ENCODE data around the gene LRRTM3.

Gene LRRTM3

DNA sequence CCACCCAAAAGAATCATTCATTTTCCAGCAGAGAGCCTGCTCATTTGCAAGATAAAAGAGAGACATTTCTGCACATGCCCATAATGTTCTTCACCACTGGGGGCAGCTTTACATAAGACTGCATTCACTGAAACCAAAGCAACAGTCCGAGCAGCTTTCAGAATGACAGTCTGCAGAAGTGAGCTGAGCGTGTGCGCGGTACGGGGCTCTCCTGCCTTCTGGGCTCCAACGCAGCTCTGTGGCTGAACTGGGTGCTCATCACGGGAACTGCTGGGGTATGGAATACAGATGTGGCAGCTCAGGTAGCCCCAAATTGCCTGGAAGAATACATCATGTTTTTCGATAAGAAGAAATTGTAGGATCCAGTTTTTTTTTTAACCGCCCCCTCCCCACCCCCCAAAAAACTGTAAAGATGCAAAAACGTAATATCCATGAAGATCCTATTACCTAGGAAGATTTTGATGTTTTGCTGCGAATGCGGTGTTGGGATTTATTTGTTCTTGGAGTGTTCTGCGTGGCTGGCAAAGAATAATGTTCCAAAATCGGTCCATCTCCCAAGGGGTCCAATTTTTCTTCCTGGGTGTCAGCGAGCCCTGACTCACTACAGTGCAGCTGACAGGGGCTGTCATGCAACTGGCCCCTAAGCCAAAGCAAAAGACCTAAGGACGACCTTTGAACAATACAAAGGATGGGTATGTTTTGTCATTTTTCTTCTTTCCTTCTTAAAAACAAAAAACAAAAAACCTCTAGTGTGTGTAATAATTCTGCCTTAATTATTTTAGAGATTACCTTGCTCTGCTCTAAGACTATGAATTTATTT lies at the start of gene LRRTM3:
TSS of gene LRRTM3 (plus strand) at position 141 of the 820 bp plus-strand sequence.
- in situ Hi-C loops (cut with MboI; ENCODE audit: low sequenced_read_pairs) = no loop called here

DNA sequence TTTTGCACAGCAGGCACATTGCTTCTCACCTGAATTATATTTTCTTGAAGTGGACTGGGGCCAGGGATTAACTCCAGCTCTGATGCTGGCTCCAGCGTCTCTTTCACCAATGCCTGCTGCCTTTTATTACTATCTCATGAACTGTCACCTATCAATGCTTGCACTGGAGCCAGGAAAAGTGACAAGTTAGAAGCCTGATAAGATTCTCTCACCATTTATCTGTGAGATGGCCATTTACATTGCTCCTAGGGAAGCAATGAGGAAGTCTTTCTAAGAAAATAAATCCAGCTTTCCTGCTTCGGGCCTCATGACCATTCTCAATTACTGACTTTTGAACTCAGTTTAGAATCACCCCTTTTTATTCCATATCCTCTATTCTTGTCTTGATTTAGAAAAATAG lies 48.5 kb upstream of the LRRTM3 start:
- in situ Hi-C loops (cut with MboI; ENCODE audit: low sequenced_read_pairs) = no loop called here

- in situ Hi-C loops (cut with MboI; ENCODE audit: low sequenced_read_pairs) = no loop called here
These were observed 45.5 kb upstream of the LRRTM3 start for GRCh38 chr10:66880292-66880691.

DNA sequence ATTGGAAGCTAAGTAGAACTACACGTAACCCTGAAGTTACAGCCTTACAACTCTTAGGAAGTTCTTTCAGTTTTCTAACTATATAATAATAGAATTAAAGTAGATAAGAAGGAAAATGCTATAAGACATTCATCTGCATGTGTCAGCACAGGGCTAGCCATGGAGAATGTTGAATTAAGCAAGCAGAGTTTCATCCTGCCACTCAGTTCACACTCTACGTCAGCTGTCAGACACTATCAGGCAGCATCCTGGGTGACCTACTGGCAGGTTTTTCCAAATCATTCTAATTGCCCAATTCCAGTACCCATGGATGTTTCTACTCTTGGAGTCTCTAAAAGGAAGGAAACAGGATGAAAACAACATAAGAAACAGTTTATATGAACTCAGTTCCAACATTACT lies 45.0 kb upstream of the LRRTM3 start:
- in situ Hi-C loops (cut with MboI; ENCODE audit: low sequenced_read_pairs) = no loop called here

DNA sequence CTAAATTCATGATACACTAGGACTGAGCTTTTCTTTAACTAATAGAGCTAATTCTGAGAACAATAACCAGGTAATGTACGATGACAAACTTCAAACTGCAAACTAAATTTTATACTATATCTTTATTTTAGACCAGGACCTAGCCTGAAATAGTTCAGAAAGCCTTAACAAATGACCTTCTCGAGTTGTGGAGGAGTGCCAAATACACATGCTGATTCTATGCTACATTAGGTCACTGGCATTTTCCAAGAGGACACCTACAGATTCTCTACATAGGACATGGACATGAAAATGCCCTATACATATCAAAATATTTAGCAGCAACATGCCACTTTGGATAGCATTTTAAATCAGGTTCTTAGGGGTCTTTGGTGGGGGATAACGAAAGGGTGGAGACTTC lies 44.0 kb upstream of the LRRTM3 start:
- in situ Hi-C loops (cut with MboI; ENCODE audit: low sequenced_read_pairs) = no loop called here

DNA sequence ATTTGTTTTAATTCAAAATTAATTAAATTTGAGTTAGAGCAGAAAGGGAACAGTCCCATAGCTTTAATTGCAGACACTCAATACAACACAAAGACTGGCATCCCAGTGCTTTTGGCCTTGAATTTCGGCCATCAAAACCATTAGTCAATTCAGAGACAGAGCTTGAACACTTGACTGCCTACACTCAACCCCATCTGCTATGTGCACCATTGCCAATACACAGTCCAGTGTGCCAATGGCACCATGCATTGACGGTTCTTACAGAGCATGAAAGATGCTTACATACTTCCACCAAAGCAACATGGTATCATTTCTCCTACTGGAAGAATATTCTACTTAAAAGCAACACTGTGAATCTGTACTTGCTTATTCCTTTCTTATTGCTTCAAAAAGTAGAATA lies 43.6 kb upstream of the LRRTM3 start:
- in situ Hi-C loops (cut with MboI; ENCODE audit: low sequenced_read_pairs) = no loop called here

- in situ Hi-C loops (cut with MboI; ENCODE audit: low sequenced_read_pairs) = no loop called here
These were observed 39.0 kb upstream of the LRRTM3 start for GRCh38 chr10:66886848-66887247.

DNA sequence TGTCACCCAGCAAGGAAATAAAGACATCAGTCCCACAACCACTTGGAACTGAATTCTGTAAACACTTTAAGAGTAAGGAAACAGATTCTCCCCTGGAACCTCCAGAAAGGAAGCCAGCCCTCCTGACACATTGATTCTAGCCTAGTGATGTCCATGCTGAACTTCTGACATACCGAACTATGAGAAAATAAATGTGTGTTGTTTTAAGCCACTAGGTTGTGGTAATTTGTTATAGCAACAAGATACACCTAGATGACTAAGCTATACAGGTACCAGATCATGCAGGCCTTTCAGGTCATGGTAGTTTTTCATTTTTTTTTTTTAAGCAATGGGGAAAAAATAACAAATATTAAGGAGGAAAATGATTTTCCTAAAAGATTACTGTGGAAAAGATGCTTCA lies 37.6 kb upstream of the LRRTM3 start:
- in situ Hi-C loops (cut with MboI; ENCODE audit: low sequenced_read_pairs) = no loop called here

- in situ Hi-C loops (cut with MboI; ENCODE audit: low sequenced_read_pairs) = no loop called here
These were observed 33.0 kb upstream of the LRRTM3 start for GRCh38 chr10:66892871-66893270.

- in situ Hi-C loops (cut with MboI; ENCODE audit: low sequenced_read_pairs) = no loop called here
These were observed 15.2 kb upstream of the LRRTM3 start for GRCh38 chr10:66910671-66911070.

DNA sequence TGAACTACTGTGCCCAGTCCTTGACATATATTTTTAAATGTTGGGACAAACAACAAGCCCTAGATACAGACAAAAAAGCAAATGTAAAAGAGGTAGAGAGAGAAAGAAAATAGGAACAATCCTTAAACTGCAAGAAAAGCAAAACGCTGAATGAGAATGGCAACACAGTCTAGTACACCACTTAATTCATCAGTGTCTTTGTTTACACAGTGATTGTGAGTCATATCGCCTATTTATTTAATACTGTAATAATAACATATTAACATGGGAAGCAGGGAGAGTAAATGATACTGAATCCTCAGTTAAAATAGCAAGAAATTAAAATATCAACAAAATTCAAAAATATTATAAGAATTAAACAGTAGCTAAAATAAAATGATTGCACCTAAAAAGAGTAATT lies 9.8 kb upstream of the LRRTM3 start:
- in situ Hi-C loops (cut with MboI; ENCODE audit: low sequenced_read_pairs) = no loop called here

- in situ Hi-C loops (cut with MboI; ENCODE audit: low sequenced_read_pairs) = no loop called here
These were observed 8.7 kb upstream of the LRRTM3 start for GRCh38 chr10:66917104-66917503.

GRCh38 chr10:66919248-66919647 lies 6.6 kb upstream of the LRRTM3 start:
- in situ Hi-C loops (cut with MboI; ENCODE audit: low sequenced_read_pairs) = no loop called here

DNA sequence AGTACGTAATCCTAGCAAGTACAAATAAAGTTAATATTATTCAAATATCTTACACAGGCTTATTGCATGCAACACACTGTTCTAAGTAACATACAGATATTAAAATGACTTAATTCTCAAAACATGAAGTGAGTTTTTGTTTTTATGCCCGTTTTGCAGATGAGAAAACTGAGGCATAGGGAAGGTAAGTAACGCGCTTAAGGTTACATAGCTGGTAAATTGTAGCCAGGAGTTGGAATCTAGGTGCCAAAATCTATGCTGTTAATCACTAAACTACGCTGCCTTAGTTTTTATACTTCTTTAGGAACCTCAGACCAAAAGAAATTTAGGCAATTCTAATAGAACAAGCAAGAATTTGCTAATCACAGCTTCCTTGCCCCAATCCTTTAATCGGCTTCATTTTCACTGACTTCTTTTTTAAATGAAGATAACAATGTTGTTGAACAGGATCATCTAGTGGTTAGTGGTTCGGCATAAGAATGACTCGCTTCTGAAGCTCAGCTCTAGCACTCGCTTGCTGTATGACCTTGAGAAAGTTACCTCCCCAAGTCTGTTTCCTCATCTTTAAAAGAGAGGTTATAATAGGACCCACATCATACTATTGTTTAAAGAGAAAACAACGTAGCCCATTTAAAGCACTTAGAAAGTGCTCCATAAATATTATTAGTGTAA lies 1.0 kb upstream of the LRRTM3 start:
- in situ Hi-C loops (cut with MboI; ENCODE audit: low sequenced_read_pairs) = no loop called here

- in situ Hi-C loops (cut with MboI; ENCODE audit: low sequenced_read_pairs) = no loop called here
These were observed 463 bp upstream of the LRRTM3 start for GRCh38 chr10:66925373-66925772.

DNA sequence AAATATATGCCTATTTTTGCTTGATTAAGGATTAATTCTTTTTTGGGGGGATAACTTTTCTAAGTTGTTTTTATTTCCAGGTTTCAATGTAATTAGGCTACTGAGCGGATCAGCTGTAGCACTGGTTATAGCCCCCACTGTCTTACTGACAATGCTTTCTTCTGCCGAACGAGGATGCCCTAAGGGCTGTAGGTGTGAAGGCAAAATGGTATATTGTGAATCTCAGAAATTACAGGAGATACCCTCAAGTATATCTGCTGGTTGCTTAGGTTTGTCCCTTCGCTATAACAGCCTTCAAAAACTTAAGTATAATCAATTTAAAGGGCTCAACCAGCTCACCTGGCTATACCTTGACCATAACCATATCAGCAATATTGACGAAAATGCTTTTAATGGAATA lies 1.0 kb downstream of the LRRTM3 start:
- in situ Hi-C loops (cut with MboI; ENCODE audit: low sequenced_read_pairs) = no loop called here

GRCh38 chr10:66927251-66927935 lies 1.6 kb downstream of the LRRTM3 start:
- in situ Hi-C loops (cut with MboI; ENCODE audit: low sequenced_read_pairs) = no loop called here

DNA sequence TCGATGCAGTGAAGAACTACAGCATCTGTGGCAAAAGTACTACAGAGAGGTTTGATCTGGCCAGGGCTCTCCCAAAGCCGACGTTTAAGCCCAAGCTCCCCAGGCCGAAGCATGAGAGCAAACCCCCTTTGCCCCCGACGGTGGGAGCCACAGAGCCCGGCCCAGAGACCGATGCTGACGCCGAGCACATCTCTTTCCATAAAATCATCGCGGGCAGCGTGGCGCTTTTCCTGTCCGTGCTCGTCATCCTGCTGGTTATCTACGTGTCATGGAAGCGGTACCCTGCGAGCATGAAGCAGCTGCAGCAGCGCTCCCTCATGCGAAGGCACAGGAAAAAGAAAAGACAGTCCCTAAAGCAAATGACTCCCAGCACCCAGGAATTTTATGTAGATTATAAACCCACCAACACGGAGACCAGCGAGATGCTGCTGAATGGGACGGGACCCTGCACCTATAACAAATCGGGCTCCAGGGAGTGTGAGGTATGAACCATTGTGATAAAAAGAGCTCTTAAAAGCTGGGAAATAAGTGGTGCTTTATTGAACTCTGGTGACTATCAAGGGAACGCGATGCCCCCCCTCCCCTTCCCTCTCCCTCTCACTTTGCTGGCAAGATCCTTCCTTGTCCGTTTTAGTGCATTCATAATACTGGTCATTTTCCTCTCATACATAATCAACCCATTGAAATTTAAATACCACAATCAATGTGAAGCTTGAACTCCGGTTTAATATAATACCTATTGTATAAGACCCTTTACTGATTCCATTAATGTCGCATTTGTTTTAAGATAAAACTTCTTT lies 2.3 kb downstream of the LRRTM3 start:
- in situ Hi-C loops (cut with MboI; ENCODE audit: low sequenced_read_pairs) = no loop called here

GRCh38 chr10:66928776-66929175 lies 2.9 kb downstream of the LRRTM3 start:
- in situ Hi-C loops (cut with MboI; ENCODE audit: low sequenced_read_pairs) = no loop called here

- in situ Hi-C loops (cut with MboI; ENCODE audit: low sequenced_read_pairs) = no loop called here
These were observed 3.5 kb downstream of the LRRTM3 start for GRCh38 chr10:66929375-66929774.

GRCh38 chr10:66931340-66931948 lies 5.6 kb downstream of the LRRTM3 start:
- in situ Hi-C loops (cut with MboI; ENCODE audit: low sequenced_read_pairs) = no loop called here

All from HL-60/S4 (cell line).